SHP77 treated with DMSO at 0.1 percent for 48 hours (cell line): ENCODE results near the gene AP3S2.
"Not testable (repeated sequence)": the region's sequence is repeated elsewhere in the genome, so short reads cannot be mapped to it uniquely, and the experiment has no call there.

Experiments used
- DNase-seq: peaks from one replicate; lab custom pipeline; 2025; lab: John Stamatoyannopoulos, UW

AP3S2 gene

DNA sequence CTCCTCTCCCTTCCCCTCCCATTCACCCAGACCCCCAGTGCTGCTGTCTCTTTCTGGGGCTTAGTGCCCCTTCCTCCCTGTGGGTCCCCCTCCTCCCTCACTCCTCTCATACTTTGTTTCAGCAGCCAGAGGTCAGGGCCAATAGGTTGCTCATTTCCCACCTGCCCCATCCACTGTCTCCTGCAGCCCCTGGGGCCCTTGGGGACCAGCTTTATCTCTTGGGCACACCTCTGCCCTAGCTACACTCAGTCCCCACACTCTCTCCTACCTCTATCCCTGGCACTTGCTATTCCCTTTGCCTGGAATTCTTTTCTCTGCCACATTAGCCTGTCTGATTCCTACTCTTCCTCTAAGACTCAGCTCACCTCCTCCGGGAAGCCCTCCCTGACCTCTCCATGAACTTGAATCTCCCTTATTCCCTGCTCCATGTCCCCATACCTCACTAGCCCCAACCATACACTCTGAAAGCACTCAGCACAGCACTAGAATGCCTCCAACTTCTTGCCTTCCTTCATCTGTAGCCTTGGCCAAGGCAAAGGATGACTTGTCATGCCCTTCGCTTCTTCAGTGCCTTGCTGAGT lies 93.8 kb downstream of the AP3S2 start:
- DNase-seq = no peak

DNA sequence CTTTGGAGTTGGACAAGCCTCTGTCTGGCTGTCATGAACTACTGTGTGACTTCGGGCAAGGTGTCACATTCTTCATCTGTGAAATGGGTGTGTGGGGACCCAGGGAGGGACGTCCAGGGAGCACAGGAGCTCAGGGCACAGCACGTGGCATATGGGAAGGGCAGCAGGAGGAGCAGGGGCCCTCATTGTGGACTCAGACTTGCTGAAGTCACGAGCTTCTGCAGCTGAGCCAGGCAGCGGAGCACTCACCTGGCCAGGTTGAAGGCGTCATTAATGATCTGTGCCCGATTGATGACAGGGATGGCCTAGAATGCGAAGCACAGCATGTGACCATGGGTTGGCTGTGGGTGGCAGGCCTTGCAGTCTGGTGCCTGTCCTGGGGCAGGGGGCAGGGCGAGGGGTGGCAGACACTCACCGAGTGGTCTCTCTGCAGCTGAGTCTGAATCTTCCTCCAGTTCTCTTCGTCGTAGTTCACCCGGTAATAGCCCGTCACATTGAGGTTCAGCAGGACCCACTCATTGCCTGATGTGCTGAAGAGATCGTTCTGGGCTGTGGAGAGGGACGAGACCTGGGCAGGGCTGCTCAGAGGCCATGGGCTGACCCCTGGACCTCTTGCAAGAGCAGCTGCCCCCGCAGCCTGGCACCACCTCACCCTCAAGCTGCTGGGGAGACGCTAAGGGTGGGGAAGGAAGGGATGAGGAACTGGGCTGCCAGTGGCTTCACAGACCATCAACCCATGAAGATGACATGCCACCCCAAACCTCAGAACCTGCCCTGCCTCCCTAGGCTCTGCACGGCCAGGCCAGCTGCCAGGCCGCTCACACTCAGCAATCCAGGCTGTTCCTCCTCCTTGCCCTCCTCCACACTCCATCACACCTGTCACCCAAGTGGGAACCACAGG lies 94.5 kb downstream of the AP3S2 start:
- DNase-seq = no peak

DNA sequence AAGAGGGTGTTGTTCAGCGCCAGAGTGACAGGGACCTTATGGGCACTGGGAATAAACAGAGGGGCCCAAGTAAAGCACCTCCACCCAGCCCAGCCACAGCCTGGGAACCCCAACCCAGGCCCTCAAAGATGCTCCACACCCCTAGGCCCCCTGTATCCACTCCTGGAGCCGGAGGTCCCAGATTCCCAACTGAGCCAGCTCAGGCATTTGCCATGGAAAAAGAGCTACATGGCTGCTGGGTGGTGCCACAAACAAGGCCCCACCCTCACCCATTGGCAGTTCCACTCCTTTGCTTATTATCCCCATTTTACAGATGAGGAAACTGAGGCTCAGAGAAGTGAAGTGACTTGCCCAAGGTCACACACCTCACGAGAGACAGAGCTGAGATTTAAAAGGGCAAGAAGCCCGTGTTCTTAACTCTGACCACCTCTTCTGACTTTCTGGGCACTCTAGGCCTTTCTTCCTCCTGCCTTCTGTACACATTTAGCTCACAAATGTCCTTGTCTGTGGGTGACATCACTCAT lies 96.1 kb downstream of the AP3S2 start:
- no peak for DNase-seq

DNA sequence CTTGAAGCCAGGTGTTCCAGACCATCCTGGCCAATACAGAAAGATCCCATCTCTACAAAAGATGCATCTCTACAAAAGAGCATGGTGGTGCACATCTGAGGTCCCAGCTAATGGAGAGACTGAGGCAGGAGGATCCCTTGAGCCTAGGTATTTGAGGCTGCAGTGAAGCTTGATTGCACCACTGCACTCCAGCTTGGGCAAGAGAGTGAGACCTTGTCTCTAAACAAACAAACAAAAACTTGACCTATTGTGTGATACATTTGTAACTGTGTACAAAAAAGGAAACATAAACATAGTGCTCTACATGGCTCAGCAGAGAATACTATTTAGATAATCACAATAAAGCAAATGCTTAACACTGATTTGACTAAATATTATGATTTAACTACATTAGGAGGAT lies 97.8 kb downstream of the AP3S2 start:
- no peak for DNase-seq

DNA sequence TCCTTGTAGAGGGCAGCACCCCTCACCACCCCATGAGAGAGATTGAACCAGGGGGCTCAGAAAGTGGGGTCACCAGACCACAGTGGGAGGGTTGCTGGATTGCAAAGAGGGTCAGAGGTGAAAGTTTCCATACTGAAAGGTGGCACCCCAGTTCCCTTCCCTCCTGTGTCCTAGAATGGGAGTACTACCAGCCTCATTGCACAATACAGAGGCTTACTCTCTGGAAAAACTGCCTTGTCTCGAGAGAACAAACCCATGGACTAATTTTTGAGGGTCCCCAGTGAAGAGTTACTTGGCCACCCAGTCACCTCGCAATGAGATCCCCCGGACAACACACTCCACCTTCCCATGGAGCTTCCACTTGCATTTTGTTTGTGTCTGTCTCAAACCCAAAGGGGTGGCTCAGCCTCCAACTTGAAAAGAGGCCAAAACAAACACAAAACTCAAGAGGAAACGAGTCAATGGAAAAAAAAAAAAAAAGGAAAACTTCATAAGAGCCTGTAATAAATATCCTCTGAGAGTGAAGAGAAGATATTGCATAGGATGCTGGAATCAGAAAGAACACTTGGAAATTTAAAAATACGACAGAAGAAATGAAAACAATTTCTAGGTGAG lies 99.1 kb downstream of the AP3S2 start:
- DNase-seq = no peak

DNA sequence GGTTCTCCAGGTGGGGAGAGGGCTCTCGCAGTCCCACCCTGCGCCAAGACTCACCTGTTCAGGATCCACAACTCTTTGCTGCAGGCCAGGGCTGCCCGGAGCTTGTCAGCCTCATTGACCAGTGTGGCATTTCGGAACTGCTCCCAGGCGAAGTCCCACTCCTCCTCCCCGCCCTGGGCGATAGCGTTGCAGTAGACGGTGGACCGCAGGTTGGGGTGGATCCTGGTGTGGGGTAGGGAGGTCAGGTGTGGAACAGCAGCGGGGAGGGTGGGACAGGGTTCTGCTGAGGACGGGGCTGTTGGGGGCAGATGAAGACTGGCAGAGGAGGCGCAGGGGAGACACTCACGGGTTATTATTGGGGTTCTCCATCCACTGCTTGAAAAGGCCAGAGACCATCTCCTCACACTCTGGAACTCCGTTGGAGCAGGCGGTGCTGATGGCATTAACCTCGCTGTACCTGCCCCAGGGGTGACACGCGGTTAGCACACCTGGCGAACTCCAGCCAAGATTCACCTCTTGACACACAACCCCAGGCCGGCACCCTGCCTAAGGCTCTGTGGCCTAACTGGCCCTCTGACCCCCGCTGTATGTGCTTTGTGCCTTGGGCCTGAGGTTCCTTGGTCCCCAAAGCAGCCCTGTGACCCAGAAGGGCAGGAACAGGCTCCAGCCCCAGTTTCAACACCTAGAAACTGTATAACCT lies 101.5 kb downstream of the AP3S2 start:
- no peak for DNase-seq

DNA sequence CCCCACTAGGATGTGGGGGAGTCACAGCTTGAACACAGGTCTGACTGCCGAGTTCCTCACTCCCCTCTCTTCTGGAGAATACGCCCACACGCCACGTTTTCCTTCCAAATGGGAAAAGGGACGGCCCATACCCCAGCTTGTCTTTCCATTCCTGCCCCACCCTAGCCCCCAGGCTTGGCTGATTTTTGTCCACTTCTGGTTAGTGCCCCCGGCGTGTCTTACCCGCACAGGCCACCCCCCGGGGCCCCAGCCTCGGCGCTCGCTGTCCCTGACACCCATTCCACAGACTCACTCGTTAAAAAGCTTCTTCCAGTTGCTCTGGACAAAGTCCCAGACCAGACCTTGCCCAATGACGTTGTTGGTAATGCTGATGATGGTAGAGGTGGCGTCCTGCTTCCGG lies 103.1 kb downstream of the AP3S2 start:
- no peak for DNase-seq

DNA sequence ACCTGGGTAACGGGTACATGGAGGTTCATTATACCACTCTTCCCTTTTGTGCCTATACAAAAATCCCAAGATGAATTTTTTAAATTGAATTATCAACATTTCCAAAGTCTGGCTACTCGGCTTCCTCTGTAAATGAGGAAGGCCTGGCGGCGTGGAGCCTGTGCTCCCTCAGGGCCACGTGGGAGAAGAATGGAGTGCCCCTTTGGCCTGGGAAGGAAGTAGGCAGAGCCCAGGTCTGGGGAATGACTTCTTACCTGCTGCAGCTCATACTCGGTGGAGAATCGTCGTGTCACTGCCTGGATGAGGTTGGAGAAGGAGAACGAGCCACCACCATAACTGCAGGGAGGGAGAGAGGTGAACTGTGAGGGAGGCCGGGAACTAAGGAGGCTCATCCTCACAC lies 103.6 kb downstream of the AP3S2 start:
- DNase-seq = no peak

DNA sequence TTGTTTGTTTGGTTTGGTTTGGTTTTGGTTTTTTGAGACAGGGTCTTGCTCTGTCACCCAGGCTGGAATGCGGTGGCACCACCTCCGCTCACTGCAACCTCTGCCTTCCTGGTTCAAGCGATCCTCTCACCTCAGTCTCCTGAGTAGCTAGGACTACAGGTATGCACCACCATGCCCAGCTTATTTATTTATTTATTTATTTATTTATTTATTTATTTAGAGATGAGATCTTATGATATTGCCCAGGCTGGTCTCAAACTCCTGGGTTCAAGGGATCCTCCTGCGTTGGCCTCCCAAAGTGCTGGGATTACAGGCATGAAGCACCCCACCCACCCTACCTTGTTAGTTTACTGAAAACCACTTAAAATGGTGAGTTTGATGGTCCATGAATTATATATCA lies 105.2 kb downstream of the AP3S2 start:
- not testable (repeated sequence) for DNase-seq

DNA sequence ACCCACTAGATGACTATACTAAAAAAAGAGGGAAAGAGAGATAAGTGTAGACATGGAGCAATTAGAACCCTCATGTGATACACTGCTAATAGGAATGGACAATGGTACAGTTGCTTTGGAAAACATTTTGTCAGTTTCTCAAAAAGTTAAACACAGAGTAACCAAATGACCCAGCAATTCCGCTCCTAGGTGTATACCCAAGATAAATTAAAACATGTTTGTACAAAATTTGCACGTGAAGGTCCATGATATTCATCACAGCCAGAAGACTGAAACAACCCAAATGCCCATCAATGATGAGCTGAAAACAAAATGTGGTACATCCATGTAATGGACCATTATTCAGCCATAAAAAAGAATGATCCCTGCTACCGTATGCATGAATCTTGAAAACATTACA lies 105.8 kb downstream of the AP3S2 start:
- no peak for DNase-seq

DNA sequence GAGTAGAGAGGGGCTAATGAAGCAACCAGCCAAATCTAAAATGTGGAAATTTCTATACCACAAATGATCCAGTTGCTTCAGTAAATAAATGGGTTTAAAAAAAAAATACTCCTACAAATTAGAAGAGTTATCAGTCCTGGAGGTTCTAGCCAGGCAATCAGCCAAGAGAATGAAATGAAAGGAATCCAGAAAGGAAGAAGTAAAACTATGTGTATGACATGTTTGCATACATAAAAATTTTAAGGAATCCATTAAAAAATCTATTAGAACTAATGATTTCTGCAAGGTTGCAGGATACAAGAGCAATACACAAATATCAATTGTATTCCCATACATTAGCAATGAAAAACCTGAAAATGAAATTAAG lies 108.0 kb downstream of the AP3S2 start:
- no peak for DNase-seq

DNA sequence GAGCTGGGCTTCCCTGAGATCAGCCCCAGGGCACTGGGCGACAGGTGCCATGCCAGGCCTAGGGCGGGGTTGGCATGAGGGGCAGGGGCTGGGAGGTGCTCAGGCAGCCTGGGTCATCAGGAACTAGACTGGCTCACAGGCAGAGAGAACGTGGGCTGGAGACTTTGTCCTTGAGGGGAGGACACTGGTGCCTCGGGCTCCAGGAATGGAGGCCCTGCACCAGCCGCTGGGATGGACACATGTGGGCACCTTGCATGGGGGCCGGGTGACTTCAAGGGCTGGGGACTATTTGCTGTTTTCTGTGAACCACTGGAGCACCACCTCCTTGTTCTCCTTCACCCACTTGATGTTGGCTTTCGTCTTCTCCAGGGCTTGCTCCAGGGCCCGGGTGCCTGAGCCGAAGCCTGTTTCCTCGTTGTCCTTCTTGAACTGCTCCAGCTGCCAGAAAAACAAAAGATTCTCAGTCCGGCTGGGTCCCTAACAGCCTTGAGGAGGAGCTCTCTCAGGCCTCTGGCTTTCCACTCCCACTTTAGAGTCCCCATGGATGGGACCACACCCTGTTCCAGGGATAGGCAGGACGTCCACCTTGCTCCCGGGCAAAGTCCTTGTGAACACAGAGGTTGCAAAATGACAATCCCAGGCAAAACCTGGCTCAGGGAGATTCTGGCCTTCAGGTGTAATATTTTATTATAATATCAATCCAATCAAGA lies 108.6 kb downstream of the AP3S2 start:
- DNase-seq = no peak

DNA sequence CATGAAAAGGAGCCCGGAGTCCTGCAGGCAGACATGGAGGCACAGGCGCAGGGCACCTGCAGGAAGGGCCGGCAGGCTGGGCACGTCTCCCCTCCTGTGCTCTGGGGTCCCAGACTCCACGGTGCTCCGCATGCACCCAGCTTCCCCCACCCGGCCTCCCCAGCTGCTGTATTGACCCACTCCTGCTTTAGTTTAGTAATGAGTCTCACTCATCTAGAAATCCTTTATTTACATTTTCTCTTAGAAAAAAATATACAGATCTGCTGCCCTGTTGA lies 109.2 kb downstream of the AP3S2 start:
- no peak for DNase-seq

DNA sequence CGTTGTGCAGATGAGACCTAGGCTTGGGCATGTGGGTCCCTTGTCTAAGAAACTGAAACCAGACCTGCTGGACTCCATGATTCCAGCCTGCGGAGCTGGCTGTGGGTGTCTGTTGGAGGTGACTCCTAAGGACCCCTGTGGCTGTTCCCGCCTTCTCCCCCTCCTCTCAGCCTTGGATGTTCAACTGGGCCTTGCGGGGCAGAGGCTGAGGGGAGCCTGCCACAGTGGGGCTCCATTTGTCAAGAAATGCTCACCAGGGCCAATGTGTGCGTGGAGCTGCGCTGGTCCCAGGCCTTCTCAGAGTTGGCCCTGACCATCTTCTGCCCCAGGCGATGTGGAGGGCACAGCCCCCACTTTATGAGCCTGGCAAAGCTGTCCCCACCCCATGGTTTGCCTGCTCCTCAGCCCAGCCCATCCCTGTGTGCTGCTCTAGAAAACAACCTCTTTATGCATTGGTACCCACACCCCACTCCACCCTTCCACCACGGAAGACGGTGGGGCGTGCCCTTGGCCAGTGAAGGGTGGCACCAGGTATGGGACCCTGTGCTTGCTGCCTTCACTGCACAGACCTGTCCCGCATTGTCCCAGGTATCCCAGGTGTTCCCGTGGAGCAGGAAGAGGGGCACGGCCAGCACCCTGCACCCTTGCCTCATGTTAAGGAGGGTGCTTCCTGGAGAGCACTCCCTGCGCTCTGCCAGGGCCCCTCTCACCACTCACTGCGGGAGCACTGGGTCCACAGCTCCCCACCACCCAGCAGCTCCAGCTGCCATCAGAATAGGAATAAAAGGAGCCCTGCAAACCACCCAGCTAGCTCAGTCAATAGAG lies 109.7 kb downstream of the AP3S2 start:
- DNase-seq = no peak

DNA sequence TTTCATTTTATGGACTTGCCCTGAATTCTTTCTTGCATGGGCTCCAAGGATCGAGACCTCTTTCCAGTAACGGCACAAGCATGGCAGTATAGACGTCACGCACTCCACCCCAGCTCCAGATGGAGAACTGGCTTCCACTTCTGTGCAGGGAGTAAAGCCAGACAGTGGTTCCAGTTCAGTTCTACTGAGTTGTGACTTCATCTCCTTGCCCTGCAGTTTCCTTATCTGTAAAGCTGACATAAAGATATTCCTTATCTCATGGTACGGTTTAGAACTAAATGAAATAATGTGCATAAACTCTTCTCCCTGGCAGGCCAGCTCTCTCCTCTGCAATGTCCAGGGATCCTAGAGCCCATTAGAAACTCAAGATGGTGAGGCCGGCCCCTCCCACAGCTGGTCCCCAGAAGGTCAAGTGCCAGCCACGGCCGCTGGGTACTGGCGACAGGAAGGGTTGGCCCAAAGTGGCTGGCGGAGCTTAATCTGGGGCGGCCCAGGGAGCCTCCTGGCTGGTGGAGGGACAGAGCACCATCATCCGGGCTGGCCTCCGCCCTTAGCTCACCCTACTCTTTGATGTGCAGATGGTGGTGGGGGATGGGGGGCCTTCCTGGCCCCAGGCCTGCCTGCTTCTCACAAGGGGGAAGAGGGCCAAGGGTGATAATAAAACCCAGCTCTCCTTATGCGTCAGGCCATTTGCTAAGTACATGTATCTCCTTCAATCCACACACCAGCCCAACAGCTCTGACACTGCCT lies 110.5 kb downstream of the AP3S2 start:
- DNase-seq = no peak

DNA sequence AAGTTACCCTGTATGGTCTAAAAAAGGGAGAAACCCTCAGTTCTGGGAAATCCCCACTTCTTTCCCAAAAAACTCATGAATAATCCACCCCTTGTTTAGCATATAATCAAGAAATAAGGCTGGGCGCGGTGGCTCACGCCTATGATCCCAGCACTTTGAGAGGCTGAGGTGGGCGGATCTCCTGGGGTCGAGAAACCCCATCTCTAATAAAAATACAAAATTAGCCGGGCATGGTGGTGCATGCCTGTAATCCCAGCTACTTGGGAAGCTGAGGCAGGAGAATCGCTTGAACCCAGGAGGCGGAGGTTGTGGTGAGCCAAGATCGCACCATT lies 111.2 kb downstream of the AP3S2 start:
- DNase-seq = not testable (repeated sequence)

DNA sequence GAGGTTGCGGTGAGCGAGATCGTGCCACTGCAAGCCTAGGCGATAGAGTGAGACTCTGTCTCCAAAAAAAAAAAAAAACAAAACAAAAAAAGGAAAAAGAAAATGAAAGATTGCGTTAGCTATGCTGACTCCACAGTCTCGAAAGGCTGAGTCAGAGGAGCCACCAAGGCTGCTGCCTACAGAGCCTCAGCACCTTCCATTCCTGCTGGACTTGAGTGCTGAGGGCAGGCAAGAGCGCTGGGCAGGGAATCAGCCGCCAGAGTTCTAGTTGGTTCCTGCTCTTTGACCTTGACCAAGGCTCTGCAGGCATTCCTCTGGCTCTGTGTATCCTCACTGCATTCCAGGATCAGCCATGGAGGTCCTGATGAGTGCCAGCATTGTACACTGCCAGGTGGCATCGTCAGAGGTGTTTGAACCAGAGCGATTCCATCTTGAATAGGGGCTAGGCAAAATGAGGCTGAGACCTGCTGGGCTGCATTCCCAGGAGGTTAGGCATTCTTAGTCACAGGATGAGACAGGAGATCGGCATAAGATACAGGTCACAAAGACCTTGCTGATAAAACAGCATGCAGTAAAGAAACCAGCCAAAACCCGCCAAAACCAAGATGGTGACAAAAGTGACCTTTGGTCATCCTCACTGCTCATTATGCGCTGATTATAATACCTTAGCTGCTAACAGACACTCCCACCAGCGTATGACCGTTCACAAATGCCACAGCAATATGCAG lies 111.7 kb downstream of the AP3S2 start:
- DNase-seq = no peak

DNA sequence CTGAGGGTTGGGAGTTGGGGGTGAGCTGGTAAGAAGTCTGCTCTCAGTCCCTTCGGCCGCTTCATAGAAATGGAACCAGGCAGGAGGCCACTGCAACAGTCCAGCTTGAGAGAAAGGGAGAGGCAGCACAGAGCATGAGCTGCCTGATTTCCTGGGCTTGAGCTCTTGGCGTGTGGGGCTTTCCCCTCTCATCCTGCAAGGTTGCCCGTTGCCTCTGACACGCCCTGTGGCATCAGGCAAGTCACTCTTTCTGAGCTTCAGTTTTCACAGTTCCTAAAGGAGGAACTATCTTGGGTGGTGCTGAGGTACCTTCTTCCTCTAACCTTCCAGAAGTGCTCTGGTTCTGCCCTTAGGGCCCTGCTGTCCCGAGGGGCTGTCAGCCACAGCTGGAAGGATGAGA lies 112.7 kb downstream of the AP3S2 start:
- DNase-seq = no peak

DNA sequence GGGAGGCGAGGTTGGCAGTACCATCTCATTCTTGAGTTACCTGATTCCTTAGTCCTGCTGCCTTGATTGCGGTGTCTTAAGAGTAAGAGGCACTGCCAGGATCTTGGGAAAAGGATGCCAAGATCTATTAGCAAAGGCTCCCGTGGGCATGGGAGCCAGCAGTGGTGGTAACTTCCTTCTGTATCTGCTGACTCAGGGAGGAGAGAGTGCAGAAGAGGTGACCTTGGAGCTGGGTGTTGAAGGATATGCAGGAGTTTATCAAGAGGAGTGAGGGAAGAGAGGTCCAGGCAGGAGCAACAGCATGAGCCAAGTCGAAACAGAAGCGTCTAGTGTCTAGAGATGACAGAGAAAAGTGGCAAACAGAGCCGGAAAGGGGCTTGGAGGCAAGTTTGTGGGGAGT lies 113.2 kb downstream of the AP3S2 start:
- DNase-seq = no peak
